Measurements from ENCODE around the gene ADSL. TPM values are rescaled to one million over a fixed set of nuclear protein-coding genes. Genes with fewer than 3 reads are reported as not detected.

The ADSL gene
- total RNA-seq, 2 experiments from 2014 or later, result 156 to 160 TPM

- POLR2A ChIA-PET, result interaction anchor here (0.7 kb wide), 1 partner anchor 348 kb away, joined by 8 read pairs; no protein-coding TSS in a partner anchor
- CTCF ChIA-PET, result no interaction called here
Measured at GRCh38 chr22:40394607-40395006, 48.3 kb downstream of the ADSL start.

- CTCF ChIA-PET, result no interaction called here
- POLR2A ChIA-PET, result interaction anchor here (0.6 kb wide), 1 partner anchor 51 kb away, joined by 3 read pairs; no protein-coding TSS in a partner anchor
Measured at GRCh38 chr22:40395607-40396006, 49.3 kb downstream of the ADSL start.

DNA sequence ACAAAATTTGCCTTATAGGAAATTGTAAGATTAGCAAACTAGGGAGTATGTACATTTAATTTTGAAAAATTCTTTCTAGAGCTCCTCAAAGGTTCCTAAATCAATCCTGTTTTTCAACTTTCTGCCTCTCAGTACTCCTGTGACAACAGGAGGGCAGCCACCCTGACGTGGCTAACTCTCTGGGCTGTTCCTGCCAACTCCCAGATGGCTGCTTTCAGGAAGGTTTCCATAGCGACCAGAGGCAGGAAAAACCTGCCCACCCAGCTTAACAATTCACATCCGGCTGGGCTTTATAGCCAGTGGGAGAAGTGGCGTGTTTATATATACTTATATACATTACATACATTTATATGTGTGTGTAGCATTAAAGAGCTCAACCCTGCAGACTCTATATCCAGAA is 50.6 kb downstream of the ADSL start:
- CTCF ChIA-PET, result no interaction called here
- POLR2A ChIA-PET, result interaction anchor here (0.6 kb wide), 1 partner anchor 41 kb away, joined by 3 read pairs; no protein-coding TSS in a partner anchor

DNA sequence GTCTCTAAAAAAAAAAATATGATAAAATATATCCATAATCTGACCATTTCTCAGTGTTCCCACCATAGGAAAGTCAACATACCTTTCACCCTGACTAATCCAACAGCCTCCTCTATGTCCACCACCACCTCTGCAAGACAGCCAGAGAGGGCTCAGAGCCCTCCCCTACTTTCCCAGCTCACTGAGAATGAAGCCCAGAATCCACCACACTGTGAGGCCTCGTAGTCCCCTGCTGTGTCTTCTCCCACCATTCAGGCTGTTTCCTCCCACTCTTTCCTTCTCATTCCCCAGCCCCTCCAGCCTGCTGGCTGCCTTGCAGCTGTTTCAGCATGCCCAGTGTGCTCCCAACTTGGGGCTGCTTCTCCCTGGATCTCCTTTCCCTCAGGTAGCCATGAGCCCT is 51.1 kb downstream of the ADSL start:
- ChIA-PET CTCF (no interaction called here), POLR2A (interaction anchor here (0.6 kb wide), 1 partner anchor 41 kb away, joined by 3 read pairs; no protein-coding TSS in a partner anchor)

DNA sequence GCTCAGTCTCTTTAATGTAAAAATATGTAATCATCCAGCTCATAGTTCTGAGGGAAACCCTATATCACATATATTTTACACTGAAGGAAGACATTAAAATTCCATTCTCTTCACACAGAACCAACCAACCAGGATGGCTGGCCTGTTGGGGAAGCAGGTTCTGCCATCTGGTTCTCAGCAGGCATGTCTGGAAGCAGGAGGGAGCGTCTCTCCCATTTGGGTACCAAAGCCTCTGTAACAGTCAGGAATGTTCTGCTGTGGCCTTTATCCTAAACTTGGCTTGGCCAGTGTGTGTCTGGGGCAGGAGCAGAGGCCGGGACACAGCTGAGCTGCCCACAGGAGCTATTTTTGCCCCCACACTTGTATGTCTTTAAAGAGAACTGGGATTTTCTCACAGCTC is 53.3 kb downstream of the ADSL start:
- ChIA-PET CTCF (interaction anchor here (1.0 to 1.5 kb wide), 2 partner anchors 15 to 20 kb away, joined by 3 to 4 read pairs; no protein-coding TSS in a partner anchor), POLR2A (interaction anchor here (1.0 kb wide), 1 partner anchor 237 kb away, joined by 3 read pairs; the partner anchor contains the start of gene MRTFA)

DNA sequence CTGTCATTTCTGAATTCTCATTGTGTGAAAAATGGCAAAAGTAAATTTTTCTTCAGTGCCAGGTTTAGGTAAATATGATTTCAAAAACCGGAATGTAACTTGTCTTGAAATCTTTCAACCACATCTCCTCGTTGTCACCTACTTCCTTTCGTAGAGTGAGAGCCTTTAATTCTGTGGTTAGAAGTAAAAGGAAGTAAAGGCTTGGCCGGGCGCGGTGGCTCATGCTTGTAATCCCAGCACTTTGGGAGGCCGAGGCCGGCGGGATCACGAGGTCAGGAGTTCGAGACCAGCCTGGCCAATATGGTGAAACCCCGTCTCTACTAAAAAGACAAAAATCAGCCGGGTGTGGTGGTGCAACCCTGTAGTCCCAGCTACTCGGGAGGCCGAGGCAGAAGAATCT is 53.9 kb downstream of the ADSL start:
- CTCF ChIA-PET, result interaction anchor here (0.6 to 1.5 kb wide), 2 partner anchors 20 to 39 kb away, joined by 3 read pairs; no protein-coding TSS in a partner anchor
- POLR2A ChIA-PET, result no interaction called here

DNA sequence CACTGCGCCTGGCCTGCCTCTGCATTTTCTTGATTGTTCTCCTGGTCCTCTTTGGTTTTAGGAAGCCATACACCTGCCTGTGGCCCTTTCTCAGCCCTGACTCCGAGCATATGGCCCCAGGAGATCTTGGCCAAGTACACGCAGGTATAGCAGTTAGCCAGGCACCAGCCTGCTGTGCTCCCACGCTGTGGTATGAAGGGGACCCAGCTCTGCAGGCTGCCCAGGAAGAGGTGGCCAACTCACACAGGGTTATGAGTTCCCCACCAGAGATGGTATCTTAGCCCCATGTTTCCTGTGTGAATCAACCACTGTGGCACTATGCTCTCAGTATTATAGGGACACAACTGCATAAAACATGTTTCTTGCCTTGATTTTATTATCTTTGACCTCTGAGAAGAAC is 55.2 kb downstream of the ADSL start:
- ChIA-PET CTCF (no interaction called here), POLR2A (interaction anchor here (0.7 kb wide), 1 partner anchor 14 kb away, joined by 3 read pairs; no protein-coding TSS in a partner anchor)

- ChIA-PET POLR2A (interaction anchor here (0.7 kb wide), 1 partner anchor 14 kb away, joined by 3 read pairs; no protein-coding TSS in a partner anchor), CTCF (no interaction called here)
Measured at GRCh38 chr22:40401981-40402406, 55.7 kb downstream of the ADSL start.

GRCh38 chr22:40403141-40403540 is 56.8 kb downstream of the ADSL start:
- POLR2A ChIA-PET, result no interaction called here

DNA sequence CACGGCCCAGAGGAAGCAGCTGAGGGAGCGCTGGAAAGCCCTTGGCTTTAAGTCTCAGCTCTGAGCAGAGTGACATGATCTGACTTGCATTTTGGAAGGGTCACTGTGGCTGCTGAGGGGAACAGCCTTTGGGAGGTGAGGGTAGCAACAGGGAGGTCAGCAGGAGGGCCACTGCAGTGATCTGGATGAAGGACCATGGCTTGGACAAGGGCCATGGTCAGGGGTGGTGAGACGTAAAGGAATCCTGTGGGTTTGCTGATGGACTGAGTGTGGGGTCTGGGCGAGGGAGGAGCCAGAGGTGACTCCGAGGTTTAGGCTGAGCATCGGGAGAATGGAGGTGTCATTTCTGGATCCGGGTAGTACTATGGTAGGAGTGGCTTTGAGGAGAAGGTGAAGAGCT is 57.4 kb downstream of the ADSL start:
- CTCF ChIA-PET, result no interaction called here

More at GRCh38 chr22:40403141-40403540, 56.8 kb downstream of the ADSL start:
- CTCF ChIA-PET, result no interaction called here

DNA sequence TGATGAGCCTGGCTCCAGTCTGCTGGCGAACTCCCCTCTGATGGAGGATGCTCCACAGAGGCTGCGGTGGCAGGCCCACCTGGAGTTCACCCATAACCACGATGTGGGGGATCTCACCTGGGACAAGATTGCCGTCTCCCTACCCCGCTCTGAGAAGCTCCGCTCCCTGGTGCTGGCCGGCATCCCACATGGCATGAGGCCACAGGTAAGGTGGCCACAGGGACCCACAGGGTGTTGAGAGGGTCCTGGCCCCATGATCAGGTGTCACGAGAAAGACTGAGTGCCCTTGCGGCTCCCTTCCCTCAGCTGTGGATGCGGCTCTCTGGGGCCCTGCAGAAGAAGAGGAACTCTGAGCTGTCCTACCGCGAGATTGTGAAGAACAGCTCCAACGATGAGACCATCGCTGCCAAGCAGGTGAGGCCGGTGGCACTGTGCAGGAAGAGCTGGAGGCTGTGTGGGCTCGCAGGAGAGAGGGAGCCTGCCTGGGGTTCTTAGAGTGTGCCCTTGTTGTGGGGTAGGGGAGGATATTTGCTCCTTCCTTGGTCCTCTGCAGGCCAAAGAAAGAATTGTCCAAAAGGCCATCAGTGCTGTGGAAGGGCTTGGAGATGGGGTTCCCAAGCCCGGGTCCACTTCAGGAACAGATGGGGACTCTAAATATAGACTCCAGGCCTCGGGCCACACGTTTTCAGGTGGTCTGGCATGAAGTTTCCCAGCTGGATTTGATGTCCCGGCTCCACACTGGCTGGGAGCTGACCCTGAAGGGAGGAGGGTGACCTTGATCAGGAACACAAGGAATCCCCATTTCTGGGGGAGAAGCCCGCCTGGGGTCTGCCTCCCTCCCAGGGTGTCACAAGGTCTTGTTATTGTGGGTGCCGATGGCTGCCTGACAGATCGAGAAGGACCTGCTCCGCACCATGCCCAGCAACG is 58.2 kb downstream of the ADSL start:
- CTCF ChIA-PET, result no interaction called here
- POLR2A ChIA-PET, result no interaction called here

More for the DNA sequence above, 57.4 kb downstream of the ADSL start:
- POLR2A ChIA-PET, result no interaction called here

- POLR2A ChIA-PET, result no interaction called here
- CTCF ChIA-PET, result no interaction called here
Measured at GRCh38 chr22:40405178-40406062, 59.1 kb downstream of the ADSL start.

DNA sequence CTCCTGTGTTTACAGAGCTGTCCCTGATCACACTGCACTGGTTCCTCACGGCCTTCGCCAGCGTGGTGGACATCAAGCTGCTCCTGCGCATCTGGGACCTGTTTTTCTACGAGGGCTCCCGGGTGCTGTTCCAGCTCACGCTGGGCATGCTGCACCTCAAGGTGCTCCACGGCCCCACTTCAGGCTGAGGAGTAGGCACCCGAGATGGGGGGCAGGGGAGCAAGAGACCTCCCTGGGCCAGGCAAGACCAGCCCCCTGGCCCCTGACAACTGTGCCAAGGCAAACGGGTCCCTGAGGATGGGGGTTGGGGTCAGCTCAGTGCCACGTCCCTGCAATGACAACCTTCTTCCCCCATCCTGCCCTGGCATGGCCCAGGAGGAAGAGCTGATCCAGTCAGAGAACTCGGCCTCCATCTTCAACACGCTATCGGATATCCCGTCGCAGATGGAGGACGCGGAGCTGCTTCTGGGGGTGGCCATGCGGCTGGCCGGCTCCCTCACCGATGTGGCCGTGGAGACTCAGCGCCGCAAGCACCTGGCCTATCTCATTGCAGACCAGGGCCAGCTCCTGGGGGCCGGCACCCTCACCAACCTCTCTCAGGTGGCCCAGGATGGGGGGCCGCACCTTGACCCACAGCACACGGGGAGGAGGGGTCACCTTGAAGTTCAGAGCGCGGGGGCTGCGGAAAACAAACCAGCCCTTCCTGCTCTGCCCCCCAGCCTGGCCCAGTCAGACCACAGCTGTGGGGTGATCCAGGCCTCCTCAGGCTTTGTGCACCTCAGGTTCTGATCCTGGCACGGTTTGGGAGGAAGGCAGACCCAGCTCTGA is 60.0 kb downstream of the ADSL start:
- CTCF ChIA-PET, result no interaction called here
- POLR2A ChIA-PET, result no interaction called here

GRCh38 chr22:40407021-40407761 is 60.9 kb downstream of the ADSL start:
- ChIA-PET CTCF (interaction anchor here (0.6 kb wide), 1 partner anchor 238 kb away, joined by 3 read pairs; no protein-coding TSS in a partner anchor), POLR2A (no interaction called here)

GRCh38 chr22:40407831-40408717 is 61.8 kb downstream of the ADSL start:
- CTCF ChIA-PET, result interaction anchor here (0.6 to 2.3 kb wide), 2 partner anchors 29 to 237 kb away, joined by 3 to 7 read pairs; no protein-coding TSS in a partner anchor
- POLR2A ChIA-PET, result no interaction called here

DNA sequence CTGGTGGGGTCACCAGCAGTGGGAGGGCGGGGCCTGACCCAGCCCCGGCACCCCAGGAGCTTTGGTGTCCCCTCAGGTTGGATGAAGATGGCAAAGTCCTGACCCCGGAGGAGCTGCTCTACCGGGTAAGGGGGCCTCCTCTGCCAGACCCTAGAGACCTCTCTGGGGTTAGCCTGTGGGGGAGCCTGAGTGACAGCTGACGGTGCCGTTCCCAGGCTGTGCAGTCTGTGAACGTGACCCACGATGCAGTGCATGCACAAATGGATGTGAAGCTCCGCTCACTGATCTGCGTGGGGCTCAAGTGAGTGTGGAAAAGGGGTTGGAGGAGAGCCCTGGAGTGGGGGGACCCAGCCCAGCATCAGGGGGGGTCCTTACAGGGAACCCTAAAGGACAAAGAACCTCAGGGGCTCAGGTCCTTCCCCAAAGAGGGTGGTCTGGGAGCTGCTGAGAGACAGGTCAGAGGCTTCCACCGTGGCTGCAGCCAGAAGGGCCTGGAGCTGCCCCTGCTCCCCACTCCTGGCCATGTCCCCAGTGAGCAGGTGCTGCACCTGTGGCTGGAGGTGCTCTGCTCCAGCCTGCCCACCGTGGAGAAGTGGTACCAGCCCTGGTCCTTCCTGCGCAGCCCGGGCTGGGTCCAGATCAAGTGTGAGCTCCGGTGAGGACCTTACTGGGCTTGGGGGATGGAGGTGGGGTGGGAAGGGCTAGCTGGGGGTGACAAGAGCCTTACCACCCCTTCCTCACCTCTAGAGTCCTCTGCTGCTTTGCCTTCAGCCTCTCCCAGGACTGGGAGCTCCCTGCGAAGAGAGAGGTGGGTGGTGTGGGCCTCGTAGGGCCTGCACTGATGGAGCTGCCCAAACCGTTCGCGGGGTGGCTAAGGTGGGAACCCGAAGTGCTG is 62.7 kb downstream of the ADSL start:
- ChIA-PET CTCF (interaction anchor here (0.5 to 2.3 kb wide), 2 partner anchors 28 to 552 kb away, joined by 3 to 7 read pairs; no protein-coding TSS in a partner anchor), POLR2A (no interaction called here)

All from activated CD8-positive, alpha-beta memory T cell treated with anti-CD3 and anti-CD28 coated beads for 36 hours (primary cell).